NCI-H446 treated with DMSO at 0.1 percent for 48 hours (cell line): Measurements from ENCODE around the gene C10orf143.
A peak's percentile ranks its signal among the peaks of the same experiment; 100 is the strongest.
"Not testable (repeated sequence)": the region's sequence is repeated elsewhere in the genome, so short reads cannot be mapped to it uniquely, and the experiment has no call there.

Experiments used
- DNase-seq: peaks from one replicate; lab custom pipeline; 2025; lab: John Stamatoyannopoulos, UW

Gene C10orf143

DNA sequence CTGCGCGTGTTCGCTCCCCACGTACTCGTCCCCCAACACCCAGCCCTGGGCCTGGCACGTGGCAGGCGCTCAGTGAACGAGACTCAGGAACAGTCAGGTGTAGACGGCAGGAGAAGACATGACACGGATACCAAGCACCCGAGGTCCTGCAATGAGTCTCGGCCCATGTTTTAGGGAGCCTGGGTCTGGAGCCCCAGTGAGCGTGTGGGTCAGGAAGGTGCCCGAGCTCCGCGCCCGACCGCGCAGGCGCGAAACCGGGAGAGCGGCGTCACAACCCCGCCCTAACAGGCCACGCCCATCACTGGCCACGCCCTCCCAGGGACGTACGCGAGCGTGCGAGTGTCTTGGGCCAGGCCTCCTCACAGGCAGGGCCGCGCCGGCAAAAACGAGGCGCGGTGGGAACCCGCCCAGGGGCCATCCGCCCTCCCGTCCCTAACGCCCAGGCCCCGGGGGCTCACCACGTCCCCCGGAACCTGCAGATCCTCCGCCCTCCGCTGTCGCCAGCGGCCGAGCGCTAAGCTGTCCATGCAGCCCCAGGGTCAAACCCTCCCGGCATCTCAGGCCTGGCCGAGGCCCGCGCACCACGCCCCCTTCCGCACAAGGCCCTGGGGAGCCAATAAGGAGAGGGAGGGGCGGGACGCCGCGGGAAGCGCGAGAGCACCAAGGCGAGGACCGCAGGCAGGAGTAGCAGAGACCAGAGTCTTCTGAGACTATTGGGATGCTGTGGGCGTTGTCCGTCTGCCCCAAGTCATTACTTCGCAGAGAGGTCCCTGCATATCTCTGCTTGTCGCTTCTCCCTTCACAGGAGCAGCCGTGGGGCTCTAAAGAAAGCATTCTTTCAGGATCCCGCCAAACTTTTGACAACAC is at the start of gene C10orf143:
Gene C10orf143, minus strand, starts transcription at position 585 of the 867 bp plus-strand sequence. Its CDS starts 58 bp downstream, at position 527.
- peak; percentile 81 for DNase-seq

DNA sequence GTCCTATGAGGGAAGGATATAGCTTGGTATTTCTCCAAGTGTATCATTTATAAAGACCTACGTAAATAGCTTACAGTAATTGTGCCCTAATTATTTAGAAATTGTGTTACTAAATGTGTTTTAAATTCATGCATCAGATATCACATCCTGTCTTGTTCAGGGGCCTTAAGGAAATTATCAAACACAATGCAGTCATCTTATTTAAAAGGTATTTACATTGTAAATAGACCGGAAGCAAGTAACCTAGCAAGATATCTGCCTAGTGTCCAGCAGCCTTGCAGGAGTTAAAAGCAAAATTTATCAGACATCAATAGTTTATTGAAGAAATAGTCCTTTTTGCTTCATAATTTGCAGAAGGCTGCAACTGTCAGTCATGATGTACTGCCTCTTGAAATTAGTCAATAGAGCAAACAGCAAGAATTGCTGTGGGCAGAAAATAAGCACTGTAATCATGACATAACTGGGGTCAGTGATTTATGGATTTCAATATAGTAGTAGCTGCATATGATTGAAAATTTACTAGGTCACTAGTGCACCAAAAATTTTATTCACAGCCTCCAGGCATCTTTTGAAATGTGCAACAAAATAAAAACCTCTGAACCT is 48.7 kb upstream of the C10orf143 start:
- no peak for DNase-seq

DNA sequence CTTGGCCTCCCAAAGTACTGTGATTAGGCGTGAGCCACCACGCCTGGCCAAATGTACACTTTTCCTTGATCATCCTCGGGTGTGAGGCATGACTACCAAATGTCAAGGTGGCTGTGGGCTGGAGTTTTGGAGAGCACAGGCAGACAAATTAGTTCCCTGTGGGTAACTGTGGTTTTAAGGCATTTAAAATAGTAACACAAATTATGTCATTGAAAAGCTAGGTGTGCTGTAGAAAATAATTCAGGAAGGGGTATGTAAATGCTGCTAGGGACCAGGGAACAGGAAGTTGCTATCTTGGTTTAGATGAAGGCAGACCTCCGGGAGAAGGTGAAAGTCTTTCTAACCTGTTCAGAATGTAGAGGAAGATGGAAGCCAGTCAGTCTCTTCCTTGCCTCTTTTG is 35.4 kb upstream of the C10orf143 start:
- no peak for DNase-seq

DNA sequence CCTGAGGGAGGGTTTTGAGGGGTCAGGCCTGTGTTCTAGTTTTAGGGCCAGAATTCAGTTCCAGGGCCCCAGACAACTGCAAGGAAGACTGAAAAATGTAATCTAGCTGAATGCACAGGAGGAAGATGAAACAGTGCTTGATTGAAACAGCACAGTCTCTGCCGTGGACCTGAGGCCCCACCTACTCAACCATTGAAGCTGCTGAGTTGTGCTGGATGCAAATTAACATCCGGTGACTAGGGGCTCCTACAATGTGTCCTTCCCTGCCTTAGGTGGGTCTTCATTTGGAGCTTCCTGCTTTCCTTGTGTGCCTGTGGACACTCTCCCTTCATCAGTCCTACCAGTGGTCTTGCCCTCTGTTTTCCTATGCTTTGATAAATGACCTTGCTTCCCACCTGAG is 31.2 kb upstream of the C10orf143 start:
- DNase-seq: no peak

- DNase-seq: no peak
These were observed 30.8 kb upstream of the C10orf143 start for GRCh38 chr10:130141460-130141859.

GRCh38 chr10:130141038-130141437 is 30.4 kb upstream of the C10orf143 start:
- no peak for DNase-seq

DNA sequence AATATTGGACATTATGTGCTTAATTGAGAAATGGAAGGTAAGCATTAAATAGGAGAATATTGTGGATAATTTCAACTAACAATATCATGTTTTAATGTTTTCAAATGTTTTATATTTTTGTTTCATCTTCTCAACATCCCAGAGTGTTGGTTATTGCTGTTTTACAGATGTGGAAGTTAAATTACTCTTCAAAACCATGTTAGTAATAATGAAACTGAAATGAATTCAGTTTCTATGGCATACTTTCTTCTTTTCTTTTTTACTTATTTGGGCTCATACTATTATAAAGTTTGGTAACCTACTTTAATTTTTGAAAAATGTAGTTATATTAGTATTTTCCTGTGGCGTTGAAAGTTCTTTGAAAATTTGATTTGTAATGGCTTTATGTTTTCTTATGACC is 29.8 kb upstream of the C10orf143 start:
- DNase-seq: no peak

- DNase-seq: no peak
These were observed 27.8 kb upstream of the C10orf143 start for GRCh38 chr10:130138479-130138866.

GRCh38 chr10:130137659-130138478 is 27.2 kb upstream of the C10orf143 start:
- no peak for DNase-seq

DNA sequence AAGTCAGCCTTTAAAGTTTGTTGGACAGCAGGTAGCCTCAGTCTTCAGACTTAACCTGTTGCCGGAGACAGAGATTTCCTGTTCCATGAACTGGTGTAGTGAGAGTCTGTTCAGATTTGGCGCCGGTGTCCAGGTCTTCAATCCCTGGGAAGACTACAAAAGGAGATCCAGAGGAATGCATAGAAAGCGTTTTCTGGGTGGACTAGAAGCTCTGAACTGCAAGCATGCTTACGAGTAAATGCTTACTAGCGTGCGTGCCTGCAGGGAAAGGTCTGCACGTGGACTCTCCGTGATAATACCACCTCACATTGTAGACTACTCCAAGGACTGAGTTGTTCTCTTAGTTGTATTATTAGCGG is 26.4 kb upstream of the C10orf143 start:
- DNase-seq: no peak

- peak; percentile 19 for DNase-seq
These were observed 25.8 kb upstream of the C10orf143 start, which contains the start of gene GLRX3 for GRCh38 chr10:130136226-130137089. TSS of gene GLRX3 (plus strand) at chr10:130136391. CDS start at chr10:130136421, 30 bp downstream.

DNA sequence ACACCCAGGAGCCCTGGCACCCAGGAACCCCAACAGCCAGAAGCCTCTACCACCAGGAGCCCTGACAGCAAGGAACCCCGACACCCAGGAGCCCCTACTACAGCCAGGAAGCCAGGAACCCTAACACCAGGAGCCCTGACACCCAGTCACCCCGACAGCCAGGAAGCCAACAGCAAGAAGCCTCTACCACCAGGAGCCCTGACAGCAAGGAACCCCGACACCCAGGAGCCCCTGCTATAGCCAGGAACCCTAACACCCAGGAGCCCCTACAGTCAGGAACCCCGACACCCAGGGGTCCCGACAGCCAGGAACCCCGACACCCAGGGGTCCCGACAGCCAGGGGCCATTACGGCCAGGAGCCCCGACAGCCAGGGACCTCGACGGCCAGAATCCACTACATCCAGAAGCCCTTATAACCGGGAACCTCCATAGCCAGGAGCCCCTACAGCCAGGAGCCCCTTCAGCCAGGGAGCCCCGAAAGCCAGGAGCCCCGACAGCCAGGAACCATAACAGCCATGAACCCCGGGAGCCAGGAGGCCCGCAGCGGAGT is 25.1 kb upstream of the C10orf143 start:
- no peak for DNase-seq

DNA sequence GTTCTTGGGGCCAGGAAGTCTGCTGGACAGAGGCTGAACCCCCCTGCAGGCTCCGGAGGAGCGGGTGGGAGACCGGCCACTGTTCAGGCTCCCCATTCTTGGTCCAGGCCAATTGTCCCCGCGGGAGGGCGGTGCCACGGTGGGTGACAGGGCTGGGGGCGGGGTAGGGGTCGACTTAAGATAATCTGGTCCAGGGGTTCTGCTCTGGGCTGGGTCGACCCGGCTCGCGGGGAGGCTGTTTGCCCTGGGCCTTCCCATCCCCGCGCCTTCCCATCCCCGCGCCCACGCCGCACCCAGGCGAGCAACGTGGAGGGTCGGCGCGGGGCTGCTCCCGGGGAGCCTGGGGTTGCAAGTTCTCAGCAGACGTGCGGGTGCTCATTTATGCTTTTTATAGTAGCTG is 18.3 kb upstream of the C10orf143 start:
- DNase-seq: no peak

GRCh38 chr10:130128062-130128781 is 17.6 kb upstream of the C10orf143 start:
- DNase-seq: no peak

- DNase-seq: peak; percentile 1
These were observed 16.9 kb upstream of the C10orf143 start for GRCh38 chr10:130127364-130128061.

DNA sequence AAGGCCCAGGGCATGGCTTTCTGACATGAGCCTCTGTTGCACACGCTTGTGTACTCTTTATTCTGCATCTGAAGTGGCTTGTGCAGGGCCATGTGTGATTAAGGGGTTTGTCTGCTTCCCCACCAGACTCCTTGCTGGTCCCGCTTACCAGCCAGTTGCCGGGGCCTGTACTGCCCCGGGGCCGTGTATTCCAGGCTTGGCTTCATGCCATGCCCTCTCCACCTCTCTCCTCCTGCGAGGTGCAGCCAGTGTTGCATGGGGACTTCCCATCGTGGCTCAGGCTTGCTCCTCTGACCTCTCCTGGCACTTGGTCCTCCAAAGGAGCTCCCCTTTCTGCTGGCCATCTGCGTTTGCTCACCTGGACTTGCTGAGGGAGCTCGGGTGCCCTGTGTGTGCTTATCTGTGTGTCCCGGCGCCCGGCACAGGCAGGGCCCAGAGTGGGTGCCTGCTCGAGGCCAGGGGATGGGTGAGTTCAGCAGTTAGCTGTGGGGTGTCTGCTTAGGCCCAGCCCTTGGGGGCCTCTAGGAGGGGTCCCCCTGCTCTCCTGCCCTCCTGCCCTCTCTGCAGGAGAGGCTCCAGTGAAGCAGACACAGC is 11.0 kb upstream of the C10orf143 start:
- DNase-seq: no peak

- not testable (repeated sequence) for DNase-seq
These were observed 6.9 kb upstream of the C10orf143 start for GRCh38 chr10:130117535-130117934.

DNA sequence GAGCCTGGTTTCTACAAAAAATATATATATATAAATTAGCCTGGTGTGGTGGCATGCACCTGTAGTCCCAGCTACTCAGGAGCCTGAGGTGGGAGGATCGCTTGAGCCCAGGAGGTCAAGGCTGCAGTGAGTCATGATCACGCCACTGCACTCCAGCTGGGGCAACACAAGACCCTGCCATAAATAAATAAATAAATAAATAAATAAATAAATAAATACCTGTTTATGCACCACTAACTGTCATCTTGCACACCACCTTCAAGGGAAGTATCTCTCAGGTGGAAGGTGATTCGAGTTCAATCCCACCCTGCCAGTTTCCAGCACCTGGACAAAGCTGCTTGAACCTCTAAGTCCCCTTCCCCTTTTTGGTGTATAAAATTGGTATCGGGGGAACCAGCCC is 6.3 kb upstream of the C10orf143 start:
- not testable (repeated sequence) for DNase-seq

DNA sequence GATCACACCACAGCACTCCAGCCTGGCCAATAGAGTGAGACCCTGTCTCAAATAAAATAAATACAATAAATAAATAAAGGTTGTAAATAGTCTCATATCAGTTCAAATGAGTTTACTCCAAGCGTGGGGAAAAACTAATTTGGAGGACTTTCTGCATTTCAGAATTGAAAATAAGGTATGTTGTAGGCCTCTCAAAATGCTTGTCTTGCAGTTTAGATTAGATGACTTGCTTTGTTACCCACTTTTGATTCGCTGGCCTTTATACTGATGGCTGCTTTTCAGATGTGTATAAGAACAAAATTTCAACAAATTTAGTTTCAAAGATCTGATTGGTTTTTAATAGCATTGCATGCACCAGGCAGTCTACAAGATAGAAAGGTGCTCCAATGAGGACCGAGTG is 2.2 kb upstream of the C10orf143 start:
- no peak for DNase-seq

DNA sequence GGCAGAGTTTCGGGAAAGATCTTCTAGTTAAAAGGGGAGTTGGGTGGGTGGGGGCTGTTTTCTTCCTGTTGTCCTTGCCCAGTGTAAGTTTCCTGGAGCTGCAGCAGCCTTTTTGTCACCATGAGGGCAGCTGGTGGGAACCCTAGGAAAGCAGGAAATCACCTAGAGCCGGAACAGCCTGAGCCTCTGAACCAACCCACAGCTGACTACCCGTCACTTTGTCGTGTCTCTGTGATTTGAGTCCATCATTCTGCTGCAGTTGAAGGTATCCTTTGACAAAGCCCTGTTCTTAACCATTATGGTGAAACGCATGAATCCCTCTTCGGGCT is 1.2 kb upstream of the C10orf143 start:
- DNase-seq: no peak
